HG02588 (cell line): ENCODE measurements around the gene GRIK4.
"Not testable (repeated sequence)": the region's sequence is repeated elsewhere in the genome, so short reads cannot be mapped to it uniquely, and the experiment has no call there.

ENCODE experiments used
- ATAC-seq: cut with Tn5 transposase; IDR thresholded peaks from one replicate; pipeline ENCODE4 v1.9.1; 2021; ENCODE audit warnings: mild to moderate bottlenecking, moderate library complexity; ENCODE audit not compliant: unreplicated experiment

Gene GRIK4

DNA sequence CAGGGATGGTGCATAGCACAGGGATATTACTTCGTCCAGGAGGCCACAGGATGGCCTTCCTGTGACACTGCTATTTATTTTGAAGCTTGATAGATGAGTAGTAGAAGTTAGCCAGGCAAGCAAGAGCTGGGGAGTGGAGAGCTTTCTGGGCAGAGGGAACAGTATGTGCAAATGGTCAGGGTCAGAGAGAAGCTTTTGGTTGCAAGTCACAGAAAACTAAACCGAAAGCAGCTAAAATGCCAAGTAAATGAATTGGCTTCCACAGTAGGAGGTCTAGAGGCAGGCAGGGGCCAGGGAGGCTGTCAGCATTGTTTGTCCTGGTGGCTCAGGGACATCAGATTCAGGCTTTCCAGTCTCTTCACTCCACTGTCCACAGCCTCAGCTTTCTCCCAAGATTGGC lies 247.5 kb downstream of the GRIK4 start:
- no peak for ATAC-seq

DNA sequence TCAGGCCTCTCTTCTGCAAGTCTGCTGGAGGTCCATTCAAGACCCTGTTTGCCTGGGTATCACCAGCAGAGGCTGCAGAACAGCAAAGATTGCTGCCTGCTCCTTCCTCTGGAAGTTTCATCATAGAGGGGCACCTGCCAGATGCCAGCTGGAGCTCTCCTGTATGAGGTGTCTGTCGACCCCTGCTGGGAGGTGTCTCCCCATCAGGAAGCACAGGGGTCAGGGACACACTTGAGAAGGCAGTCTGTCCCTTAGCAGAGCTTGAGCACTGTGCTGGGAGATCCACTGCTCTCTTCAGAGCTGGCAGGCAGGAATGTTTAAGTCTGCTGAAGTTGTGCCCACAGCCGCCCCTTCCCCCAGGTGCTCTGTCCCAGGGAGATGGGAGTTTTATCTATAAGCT lies 254.2 kb downstream of the GRIK4 start:
- ATAC-seq, result not testable (repeated sequence)

DNA sequence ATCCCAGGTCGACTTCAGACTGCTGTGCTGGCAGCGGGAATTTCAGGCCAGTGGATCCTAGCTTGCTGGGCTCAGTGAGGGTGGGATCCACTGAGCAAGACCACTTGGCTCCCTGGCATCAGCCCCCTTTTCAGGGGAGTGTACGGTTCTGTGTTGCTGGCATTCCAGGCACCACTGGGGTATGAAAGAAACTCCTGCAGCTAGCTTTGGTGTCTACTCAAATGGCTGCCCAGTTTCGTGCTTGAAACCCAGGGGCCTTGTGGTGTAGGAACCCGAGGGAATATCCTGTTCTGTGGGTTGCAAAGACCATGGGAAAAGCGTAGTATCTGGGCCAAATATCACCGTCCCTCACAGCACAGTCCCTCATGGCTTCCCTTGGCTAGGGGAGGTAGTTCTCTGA lies 254.8 kb downstream of the GRIK4 start:
- ATAC-seq, result no peak

DNA sequence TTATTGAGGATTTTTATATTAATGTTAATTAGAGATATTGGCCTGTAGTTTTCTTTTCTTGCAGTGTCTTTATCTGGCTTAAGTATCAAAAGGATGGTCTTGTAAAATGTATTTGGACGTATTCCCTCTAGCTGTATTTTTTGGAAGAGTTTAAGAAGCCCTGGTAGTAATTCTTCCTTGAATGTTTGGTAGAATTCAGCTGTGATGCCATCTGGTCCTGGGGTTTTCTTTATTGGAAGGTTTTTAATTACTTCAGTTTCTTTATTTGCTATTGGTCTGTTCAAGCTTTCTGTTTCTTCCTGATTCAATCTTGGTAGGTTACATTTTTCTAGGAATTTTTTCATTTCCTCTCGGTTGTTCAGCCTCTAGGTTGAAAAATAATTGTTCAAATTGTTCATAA lies 257.4 kb downstream of the GRIK4 start:
- no peak for ATAC-seq

DNA sequence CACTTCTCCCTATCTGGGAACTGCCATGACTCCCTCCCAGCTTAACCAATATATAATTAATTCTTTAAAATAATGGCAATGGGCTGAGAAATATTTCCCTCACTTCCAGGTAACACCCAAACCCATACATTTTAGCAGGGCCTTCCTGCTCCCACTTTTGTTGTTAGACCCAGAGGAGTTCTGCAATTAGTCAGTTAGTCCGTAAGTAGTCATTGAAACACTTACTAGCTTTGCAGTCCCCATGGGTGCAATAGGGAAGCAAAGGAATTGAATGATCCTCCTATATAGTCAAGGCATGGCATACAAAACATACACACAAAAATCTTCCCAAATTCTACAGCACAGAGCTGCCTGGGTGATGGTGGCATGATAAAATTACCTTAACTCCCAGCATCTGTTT lies 258.4 kb downstream of the GRIK4 start:
- no peak for ATAC-seq

DNA sequence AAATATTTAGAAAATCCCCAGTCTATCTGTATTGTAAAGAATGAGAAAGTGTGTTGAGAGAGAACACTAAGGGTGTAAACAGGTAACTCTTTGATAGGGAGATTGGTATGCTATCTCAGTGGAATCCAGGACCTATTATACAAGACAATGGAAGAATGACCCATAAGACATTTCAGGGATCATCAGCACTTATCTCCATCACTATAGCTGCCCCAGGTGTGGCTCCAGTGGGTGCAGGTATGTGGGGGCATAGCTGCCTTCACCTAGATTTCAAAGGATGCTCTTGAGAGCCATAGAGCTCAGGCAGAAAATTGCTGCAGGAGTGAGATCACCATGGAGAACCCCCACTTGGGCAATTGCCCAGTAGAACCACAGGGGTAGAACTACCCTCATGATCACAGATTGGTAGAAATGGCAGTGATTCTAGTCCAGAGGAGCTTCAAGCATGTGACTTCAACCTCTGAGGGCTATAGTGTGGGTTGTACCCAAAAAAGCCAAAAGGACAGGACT lies 260.1 kb downstream of the GRIK4 start:
- no peak for ATAC-seq

DNA sequence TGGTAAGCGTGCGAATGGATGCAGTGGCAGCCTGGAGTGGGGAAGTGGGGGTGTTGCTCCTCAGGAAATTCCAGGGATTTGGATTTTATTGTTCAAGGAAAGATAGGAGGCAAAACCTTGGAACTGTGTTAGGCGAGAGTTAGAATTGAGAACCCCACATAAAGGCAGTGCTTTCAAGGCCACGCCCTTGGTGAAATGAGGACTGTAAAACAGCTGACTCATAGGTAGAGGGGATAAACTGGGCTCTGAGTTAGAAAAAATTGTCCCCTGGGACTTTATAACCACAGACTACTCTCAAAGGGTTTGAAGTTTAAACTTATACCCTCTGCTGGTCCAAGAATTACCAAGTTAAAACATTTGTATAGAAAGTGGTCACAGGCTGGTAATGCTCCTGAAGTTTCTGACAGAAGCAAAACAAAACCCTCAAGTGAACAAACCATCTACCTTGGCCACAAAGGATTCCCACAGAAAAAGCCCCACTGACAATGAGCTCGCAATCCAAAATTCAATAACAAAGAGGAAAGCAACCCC lies 262.0 kb downstream of the GRIK4 start:
- ATAC-seq, result peak; percentile 87

DNA sequence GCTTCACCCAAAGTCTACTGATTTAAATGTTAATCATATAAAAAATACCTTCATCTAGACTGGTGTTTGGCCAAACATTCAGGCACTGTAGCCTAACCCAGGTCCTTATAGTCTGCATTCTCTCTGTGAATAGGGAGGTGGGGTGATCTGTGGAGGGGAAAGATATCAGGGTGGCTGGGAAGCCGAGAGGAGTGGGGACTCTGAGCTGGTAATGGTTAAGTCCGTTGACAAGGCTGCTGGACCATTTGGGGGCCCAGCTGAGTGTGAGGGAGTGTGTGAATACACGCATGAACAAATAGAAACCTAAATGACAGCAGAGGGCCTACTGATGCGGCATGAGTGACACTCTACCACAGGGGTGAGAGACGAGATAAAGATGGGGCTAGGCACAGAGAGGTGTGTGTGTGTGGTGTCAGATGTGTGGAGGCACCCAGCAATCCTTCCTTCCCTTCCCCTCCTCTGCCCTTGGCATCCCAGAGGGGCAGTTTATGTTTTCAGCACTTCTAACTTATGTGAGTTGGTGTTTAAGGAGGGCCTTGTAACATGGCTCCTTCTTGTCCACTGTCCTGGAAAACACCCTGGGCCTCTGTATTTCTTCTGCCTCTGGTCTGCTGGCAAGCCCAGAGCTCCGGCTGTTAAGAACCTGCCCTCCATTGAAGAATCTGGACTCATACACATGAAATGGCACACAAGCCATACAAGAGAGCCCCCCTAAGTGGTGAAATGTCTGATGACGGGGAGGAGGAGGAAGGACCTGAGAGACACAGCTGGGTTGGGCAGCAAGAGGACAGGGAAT lies 263.2 kb downstream of the GRIK4 start:
- ATAC-seq, result no peak

DNA sequence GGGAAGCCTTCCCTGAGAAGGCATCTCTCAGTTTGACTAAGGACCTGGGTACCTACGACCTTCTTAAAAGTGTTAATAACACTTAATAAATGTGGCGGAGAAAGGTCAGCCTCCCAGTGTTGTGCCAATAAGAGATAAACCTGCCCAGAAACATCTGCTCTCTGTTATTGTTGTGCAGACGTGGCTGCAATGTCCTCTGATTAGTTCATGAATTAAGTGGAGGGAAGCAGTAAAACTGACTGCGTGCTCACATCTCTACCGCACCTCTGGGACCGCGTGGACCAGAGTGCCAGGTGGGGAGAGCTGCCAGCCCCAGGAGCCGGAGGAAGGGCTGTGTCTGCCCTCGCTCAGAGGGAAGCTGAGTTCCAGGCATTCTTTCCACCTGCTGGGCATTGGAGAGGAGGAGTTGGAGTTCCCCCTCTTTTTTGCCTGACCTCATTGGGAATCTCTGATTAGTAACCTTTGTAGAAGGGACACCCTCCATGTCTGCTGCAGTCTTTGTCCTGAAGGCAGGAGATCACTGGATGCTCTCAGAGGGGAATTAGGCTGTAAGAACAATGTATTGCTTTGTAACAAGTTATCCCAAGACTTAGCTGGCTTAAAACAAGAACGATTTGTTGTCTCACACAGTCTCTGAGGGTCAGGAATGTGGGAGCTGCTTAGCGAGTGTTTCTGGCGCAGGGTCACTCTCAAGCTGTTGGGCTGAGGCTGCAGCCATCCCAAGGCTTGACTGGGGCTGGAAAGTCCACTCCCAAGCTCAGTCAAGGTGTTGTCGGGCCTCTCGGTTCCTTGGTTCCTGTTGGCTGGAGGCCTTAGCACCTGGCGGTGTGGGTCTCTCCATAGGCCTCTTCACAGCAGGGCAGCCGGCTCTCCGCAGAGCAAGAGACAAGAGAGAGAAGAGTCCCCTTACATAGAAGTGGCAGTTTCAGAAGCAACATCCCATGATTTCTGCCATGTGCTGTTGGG lies 264.7 kb downstream of the GRIK4 start:
- no peak for ATAC-seq

DNA sequence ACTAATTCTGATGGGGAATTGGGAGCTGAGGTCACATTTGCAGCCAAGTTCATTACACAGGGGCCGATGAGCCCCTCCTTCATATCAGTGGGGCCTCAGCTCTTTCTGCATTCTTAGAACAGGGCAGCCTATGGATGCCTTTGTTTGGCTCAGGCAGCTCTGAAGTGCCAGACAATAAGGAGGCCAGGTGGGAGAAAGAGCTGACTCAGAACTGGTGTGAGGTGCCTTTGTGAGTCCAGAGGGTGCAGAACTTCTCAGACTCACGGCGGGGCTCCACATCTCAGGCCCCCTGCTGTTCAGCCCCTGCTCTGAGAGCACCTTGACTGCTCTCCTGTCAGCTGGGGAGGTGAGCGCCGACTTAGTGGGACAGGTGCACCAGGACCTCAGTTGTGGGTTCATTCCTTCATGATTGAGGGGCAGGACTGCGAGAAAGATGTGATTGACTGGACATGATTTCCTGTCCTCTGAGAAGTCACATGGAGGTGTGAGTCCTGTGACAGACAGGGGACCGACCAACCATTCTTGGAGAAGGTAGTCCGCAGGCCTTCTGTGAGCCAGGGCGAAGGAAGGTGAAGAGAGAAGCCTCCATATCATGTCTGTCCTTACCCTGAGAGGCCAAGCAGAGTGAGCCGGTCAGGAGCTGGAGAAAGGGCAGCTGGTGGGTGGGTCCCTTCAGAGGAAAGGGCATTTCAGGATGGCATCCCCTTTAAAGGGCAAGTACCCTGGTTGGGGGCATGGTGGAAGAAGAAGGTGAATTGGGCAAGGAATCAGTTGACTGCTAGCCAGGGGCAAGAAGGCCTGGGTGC lies 267.3 kb downstream of the GRIK4 start:
- ATAC-seq, result no peak

DNA sequence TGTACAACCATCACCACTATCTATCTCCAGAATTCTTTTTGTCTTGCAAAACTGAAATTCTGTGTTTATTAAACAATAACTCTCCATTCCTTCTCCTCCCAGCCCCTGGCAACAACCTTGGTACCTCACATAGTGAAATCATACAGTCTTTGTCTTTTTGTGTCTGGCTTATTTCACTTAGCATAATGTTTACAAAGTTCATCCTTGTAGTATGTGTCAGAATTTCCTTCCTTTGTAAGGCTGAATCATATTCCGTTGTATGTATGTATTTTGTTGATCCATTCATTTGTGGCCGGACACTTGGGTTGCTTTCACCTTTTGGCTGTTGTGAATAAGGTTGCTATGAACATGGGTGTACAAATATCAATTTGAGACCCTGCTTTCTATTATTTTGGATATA lies 268.7 kb downstream of the GRIK4 start:
- ATAC-seq, result no peak

DNA sequence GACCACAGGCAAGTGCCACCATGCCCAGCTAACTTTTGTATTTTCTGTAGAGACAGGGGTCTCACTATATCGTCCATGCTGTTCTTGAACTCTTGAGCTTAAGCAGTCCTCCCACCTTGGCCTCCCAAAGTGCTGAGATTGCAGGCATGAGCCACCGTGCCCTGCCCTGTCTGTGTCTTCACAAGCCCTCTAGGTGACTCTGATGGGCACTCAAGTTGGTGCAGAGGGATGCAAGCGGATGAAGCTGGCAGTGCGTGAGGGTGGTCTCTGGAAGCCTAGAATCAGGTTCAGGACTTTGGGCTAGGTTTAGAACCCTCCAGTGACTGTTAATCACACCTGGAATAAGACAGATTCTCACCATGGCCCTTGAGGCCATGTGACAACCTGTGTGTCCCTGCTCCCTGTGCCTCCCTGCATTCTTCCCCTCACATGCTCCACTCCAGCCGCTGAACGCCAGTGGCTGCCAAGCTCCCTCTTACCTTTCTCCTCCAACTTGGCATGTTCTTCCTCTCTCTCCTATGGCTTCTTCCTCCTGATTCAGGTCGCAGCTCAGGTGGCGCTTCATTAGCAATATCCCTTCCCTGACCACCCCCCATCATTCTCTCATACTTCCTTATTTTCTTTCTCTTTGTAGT lies 270.1 kb downstream of the GRIK4 start:
- no peak for ATAC-seq

DNA sequence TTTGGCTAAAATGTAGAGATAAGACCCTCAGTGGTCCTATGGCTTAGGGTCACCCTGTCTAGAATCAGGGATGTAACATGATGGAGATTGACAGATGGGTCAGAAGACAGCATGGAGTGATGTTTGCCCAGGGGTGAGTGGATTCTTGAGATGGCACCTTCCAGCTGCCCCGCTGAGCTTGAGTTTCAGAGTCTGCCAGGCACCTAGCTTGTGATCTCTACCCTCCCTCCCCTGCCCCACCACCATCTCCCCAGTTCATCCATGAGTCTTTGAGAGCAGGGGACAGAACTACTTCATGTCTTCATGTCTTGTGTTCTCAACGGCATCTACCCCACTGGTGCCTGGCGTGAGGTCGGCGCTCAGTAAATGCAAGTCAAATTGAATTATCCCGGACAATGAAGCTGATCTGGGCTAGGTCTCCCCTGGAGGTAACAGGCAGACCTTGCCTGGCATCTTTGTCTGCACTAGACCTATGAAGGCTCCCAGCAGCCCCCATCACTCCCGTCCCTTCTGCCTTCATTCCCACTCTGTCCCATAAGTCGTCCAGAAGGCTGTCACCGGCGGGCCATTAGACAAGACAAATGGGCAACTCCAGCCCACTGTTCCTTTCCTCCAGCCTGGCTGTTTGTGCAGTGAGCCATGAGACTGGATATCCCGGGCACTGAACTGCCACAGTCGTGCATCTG lies 273.2 kb downstream of the GRIK4 start:
- ATAC-seq, result no peak

DNA sequence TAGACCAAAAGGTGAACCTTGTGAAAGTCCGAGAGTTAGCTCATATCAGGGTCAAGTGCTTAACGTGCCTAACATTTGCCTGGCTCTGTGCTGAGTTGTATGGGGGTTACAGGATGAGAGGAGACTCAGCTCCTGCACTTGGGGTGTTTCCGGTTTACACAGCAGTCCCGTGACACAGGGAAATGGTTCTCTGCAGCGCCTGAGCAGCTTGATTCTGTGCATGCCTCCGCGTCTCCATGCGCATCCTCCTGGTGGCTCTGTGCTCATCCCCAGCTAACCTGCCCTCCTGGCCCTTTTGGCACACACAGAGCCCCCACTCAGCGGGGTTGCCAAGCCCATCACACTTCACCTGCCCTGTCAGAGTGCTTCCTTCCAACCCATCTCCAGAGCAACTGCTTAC lies 274.0 kb downstream of the GRIK4 start:
- no peak for ATAC-seq

DNA sequence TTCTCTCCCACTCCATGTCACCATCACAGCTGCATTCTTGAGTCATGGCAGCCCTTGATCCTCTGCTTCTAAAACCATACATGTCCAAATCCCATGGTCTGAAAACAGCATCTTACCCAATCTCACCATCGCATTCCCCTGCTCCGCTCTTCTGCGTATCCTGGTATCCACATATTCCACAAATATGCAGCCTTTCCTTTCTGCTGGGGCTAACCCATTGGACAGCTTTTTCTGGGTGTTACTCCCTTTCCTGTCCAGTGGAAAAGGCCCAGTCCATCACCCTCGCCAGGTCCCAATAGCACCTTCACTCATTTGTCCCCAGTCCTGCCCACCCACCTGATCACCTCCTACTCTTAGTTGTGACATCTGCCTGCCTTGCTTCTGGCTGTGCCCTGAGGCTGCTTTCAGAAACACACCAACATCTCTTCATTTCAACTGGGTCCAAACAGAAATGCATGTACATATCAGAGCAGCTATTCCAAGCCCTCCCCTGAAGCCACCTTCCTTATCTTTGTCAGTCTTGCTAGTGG lies 274.7 kb downstream of the GRIK4 start:
- no peak for ATAC-seq

DNA sequence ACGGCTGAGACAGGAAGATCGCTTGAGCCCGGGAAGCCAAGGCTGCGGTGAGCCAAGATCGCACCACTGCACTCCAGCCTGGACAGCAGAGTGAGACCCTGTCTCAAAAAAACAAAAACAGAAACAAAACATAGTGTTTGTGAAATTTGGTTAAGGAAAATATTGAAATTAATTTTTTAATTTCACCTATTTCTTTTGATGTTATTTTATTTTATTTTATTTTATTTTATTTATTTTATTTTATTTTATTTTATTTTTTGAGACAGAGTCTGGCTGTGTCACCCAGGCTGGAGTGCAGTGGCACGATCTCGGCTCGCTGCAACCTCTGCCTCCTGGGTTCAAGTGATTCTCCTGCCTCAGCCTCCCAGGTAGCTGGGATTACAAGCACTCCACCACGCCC lies 275.7 kb downstream of the GRIK4 start:
- not testable (repeated sequence) for ATAC-seq

DNA sequence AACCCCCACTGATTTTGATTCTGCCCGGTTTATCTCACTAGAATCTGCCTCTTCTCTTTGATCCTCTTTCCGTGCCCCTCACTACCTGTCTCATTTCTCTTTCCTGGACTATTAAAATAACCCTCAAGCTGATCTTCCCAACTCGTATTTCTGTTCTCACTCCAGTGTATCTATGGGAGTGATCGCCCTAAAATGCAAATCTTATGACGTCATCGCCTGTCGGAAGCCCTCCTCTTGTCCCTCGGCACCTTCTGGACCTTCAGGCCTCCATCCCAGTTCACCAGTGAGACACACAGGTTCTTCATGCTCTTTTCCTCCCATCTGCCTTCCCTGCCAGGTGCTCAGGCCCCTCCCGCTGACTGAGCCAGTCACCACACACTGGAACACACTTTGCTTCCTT lies 277.8 kb downstream of the GRIK4 start:
- no peak for ATAC-seq

DNA sequence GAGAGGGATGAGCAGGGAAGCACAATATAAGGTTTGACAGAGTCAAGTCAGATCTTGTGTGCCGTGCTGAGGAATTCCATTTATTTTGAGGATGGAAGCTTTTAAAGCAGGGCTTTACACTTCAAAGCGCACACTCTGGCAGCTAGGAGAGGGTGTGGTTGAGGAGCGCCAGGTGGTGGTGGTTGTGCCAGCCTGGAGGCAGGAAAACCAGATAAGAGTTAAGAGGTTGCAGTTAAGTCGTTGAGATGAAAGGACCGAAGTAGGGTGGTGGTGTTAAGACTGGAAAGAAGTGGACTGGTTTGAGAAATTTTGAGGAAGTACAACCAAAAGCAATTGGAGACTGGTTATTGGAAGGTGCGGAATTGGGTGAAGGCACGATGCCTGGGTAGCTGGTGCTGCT lies 280.8 kb downstream of the GRIK4 start:
- no peak for ATAC-seq

DNA sequence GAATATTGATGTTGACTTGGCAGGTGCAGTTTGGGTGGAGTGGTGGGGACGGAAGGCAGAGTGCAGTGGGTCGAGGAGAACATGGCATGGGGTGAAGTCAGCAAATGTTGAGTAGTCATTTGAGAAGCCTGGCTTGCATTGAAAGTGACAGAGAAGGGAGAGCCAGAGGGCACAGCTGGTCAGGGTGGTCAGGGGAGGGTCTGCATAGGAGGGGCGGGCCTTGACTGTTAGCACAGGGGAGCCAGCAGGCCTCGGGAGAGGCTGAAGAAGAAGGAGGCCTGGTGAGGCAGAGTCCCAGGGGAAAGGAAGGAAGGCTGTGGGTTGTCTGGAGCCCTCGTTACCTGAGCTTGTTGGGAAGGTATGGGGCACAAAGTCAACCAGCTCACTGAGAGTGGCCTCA lies 281.6 kb downstream of the GRIK4 start:
- ATAC-seq, result no peak
